ENCODE data around the gene SCG5. TPM values are rescaled to one million over a fixed set of nuclear protein-coding genes. Genes with fewer than 3 reads are reported as not detected.
A peak's percentile ranks its signal among the peaks of the same experiment; 100 is the strongest.
"Not testable (repeated sequence)": the region's sequence is repeated elsewhere in the genome, so short reads cannot be mapped to it uniquely, and the experiment has no call there.

The SCG5 gene, protein sequence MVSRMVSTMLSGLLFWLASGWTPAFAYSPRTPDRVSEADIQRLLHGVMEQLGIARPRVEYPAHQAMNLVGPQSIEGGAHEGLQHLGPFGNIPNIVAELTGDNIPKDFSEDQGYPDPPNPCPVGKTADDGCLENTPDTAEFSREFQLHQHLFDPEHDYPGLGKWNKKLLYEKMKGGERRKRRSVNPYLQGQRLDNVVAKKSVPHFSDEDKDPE
- 0.39 and 0.51 TPM in 2 replicates for total RNA-seq

DNA sequence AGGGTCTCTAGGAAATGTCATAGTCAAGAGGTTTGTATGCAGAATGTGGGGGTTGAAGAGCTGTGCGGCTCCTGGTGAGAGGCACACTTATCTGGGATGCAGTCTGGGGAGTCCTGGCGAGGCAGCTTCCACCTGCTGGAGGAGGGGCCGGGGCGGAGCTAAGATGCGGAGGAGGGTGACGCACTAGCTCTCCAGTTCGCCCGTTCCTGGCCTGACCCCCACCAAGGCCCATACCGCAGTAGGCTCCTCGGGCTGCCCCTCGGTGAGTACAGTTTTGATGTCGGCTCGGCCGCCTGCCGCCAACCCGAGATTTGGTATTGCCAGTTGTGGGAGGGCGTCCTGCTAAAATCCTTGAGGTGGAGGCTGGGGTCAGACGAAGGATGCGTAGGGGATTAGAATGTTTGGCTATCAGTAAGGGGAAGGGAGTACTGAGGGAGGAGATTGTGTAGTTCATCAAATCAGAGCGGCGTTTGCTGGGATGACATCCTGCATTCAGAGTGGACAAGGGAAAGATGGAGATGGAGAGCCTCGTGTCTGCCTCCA lies at the start of gene SCG5:
SCG5 (plus strand) TSS at position 194 of the 543 bp plus-strand sequence. CDS start 1,883 bp downstream, outside the sequence.
- no peak for DNase-seq (ENCODE audit: low read depth in 2 of 2)

DNA sequence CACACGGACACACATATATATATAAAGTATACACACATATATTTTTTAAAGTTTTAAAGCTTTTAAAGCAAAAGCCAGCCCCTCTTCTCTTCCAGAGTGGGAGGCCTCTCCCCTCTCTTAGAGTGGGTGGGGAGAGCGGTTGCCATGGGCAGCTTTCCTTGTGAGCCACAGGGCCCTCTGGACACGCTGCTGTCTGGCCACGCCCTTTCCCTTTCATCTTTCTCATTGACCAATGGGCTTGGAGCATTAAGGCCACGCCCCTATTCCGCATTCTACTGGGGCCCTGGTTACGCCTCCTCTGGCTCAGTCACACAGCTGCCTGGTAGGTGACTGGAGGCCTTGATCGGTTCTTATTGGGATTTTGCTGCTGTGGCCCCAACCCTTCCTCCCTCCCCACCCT lies 48.4 kb upstream of the SCG5 start, which contains the start of gene GOLGA8N:
GOLGA8N (plus strand) TSS at position 306 of the 400 bp plus-strand sequence.
- not testable (repeated sequence) for DNase-seq (ENCODE audit: low read depth in 2 of 2)

GRCh38 chr15:32609518-32609917 lies 32.0 kb upstream of the SCG5 start:
- not testable (repeated sequence) for DNase-seq (ENCODE audit: low read depth in 2 of 2)

DNA sequence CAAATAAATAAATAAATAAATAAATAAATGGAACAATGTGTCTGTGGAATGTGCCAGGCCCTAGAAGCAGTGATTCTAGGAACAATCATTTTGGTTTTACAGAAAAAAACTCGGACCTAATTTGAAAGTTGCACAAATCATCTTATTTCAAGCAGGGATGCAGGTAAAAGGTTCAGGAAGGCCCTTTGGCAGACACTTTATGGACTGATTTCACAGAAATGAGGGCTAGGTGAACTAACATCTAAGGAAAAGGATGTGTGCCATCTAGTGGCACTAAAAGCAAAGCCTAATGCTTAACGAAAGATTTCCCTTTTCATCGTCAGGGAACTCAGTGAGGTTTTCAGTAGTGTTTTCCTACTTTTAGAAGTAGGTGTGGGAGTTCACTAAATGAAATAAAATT lies 30.8 kb upstream of the SCG5 start:
- peak; percentile 55 to 66 for DNase-seq (ENCODE audit: low read depth in 2 of 2)

GRCh38 chr15:32614712-32615050 lies 26.8 kb upstream of the SCG5 start:
- DNase-seq (ENCODE audit: low read depth in 2 of 2), result not testable (repeated sequence)

- peak; percentile 76 to 83 for DNase-seq (ENCODE audit: low read depth in 2 of 2)
These were observed 26.2 kb upstream of the SCG5 start, which contains the start of gene ARHGAP11A for GRCh38 chr15:32615051-32615870. Gene ARHGAP11A (plus strand): TSS chr15:32615504. CDS start chr15:32616212, 708 bp downstream.

DNA sequence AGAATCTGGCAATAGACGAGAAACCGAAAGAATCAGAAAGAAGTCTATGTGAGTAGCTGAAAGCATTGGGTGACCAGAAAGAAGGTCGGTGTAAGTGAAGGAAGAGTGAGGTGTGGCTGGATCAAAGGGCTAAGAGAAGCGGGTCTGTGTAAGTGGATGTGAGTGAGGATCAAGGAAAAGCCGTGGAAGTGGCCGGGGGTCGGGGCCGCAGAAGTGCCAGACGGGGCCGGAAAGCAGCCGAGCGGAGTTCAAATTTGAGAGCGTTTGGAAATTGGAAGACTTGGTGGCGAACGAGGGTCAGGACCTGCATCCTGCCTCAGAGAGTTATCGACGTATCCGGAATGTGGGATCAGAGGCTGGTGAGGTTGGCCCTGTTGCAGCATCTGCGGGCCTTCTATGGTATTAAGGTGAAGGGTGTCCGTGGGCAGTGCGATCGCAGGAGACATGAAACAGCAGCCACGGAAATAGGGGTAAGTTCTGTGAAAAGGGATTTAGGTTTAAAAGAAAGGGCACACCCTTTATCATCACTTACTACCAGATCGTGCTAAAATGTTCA lies 25.6 kb upstream of the SCG5 start:
- DNase-seq (ENCODE audit: low read depth in 2 of 2), result peak in 1 of 2 donors; percentile 14

DNA sequence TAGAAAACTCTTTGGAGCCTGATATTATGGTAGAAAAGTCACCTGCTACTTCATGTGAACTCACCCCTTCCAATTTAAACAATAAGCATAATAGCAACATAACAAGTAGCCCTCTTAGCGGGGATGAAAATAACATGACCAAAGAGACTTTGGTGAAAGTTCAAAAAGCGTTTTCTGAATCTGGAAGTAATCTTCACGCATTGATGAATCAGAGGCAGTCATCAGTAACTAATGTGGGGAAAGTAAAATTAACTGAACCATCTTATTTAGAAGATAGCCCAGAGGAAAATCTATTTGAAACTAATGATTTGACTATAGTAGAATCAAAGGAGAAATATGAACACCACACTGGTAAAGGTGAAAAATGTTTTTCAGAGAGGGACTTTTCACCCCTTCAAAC lies 5.1 kb upstream of the SCG5 start:
- DNase-seq (ENCODE audit: low read depth in 2 of 2), result no peak

DNA sequence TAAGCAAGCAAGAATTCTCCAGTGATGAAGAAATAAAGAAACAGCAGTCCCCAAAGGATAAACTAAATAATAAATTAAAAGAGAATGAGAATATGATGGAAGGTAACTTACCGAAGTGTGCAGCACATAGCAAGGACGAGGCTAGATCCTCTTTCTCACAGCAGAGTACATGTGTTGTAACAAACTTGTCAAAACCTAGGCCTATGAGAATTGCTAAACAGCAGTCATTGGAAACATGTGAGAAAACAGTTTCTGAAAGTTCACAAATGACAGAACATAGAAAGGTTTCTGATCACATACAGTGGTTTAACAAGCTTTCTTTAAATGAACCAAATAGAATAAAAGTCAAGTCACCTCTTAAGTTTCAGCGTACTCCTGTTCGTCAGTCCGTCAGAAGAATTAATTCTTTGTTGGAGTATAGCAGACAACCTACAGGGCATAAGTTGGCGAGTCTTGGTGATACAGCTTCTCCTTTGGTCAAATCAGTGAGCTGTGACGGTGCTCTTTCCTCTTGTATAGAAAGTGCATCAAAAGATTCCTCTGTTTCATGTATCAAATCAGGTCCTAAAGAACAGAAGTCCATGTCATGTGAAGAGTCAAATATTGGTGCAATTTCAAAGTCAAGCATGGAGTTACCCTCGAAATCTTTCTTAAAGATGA lies 4.5 kb upstream of the SCG5 start:
- DNase-seq (ENCODE audit: low read depth in 2 of 2), result no peak

- no peak for DNase-seq (ENCODE audit: low read depth in 2 of 2)
These were observed 3.8 kb upstream of the SCG5 start for GRCh38 chr15:32637704-32638103.

- DNase-seq (ENCODE audit: low read depth in 2 of 2), result no peak
These were observed 1.3 kb downstream of the SCG5 start for GRCh38 chr15:32642667-32643435.

GRCh38 chr15:32643907-32644445 lies 2.5 kb downstream of the SCG5 start:
- peak in 1 of 2 donors; percentile 36 for DNase-seq (ENCODE audit: low read depth in 2 of 2)

DNA sequence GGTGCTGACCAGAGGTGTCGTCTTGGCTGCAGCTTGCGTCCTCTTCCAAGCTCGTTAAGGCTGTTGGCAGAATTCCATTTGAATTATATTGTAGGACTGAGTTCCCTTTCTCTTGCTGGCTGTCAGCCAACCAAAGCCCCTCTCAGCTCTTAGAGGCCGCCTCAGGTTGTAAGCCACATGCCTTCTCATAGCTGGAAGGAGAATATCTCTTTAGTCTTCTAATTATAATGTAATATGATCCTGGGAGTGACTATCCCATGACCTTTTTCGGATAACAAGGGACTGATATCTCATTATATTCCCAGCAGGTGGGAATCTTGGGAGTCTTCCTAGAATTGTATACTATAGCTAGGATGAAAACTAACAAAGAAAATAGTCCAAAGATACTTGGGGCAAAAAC lies 4.8 kb downstream of the SCG5 start:
- no peak for DNase-seq (ENCODE audit: low read depth in 2 of 2)

- no peak for DNase-seq (ENCODE audit: low read depth in 2 of 2)
These were observed 7.8 kb downstream of the SCG5 start for GRCh38 chr15:32649342-32649741.

- peak; percentile 14 to 62 for DNase-seq (ENCODE audit: low read depth in 2 of 2)
These were observed 9.8 kb downstream of the SCG5 start for GRCh38 chr15:32651229-32651837.

- no peak for DNase-seq (ENCODE audit: low read depth in 2 of 2)
These were observed 10.7 kb downstream of the SCG5 start for GRCh38 chr15:32652178-32652577.

DNA sequence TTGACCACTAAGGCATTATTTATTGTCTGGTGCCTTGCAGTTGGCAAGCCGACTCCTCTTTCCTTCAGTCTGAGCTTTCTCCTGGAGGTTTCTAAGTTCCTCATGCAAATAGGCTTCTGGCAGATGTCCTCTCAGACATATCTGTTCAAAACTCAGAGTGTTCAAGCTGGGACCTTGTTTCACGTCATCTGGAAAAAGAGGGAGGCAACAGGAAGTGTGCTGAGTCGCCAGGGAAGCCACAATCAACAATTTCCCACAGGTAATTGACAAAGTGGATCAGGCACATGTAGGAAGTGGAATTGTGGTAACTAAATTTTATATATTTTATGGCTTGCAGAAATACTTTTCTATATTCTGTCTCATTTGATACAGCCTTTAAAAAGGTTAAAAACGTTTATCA lies 14.6 kb downstream of the SCG5 start:
- no peak for DNase-seq (ENCODE audit: low read depth in 2 of 2)

- DNase-seq (ENCODE audit: low read depth in 2 of 2), result no peak
These were observed 15.0 kb downstream of the SCG5 start for GRCh38 chr15:32656496-32656895.

- DNase-seq (ENCODE audit: low read depth in 2 of 2), result peak in 1 of 2 donors; percentile 26
These were observed 15.8 kb downstream of the SCG5 start for GRCh38 chr15:32657198-32657883.

DNA sequence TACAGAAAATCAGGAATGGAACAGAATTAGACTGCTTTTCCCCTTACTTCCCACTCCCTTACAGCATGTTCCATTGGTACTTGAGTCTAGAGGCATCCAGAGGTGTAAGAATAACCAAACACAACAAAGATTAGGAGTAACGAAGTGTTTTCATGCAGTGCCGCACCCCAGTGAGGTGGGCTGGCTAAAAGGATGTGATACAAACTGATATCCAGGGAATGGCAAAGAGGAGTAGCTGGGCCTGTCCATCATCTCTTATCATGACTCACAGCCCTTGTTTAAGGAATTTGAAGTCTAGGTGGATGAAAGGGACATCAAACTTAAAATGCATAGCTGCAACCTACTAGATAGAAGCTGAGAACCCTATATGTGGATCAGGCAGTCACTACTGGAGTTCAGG lies 16.4 kb downstream of the SCG5 start:
- no peak for DNase-seq (ENCODE audit: low read depth in 2 of 2)
